Adipocyte (in vitro differentiated cells): ENCODE data around the gene CXCL5.

Experiments used
- DNase-seq: peaks from one replicate; pipeline ENCODE4 v3.0.0-alpha.2; 2015; ENCODE audit warnings: low read depth
- H3K27me3 ChIP-seq: replicated peaks from 2 replicates; pipeline ENCODE4 v1.7.0; 2013; ENCODE audit warnings: mild to moderate bottlenecking, low read length, moderate library complexity; ENCODE audit not compliant: control insufficient read depth, insufficient read depth
- H3K36me3 ChIP-seq: 2 replicates; pipeline ENCODE4 v1.7.0; 2013; ENCODE audit warnings: low read length, mild to moderate bottlenecking, moderate library complexity; ENCODE audit not compliant: control insufficient read depth, insufficient read depth, severe bottlenecking
- H3K4me1 ChIP-seq: 2 replicates; pipeline ENCODE4 v1.7.0; 2013; ENCODE audit warnings: mild to moderate bottlenecking, low read length, moderate library complexity; ENCODE audit not compliant: control insufficient read depth, insufficient read depth
- H3K4me3 ChIP-seq: 2 replicates; pipeline ENCODE4 v1.7.0; 2013; ENCODE audit warnings: mild to moderate bottlenecking, low read length, moderate library complexity
- H3K9ac ChIP-seq: 2 replicates; pipeline ENCODE4 v1.7.0; 2013; ENCODE audit warnings: mild to moderate bottlenecking, low read length, moderate library complexity
- H3K9me3 ChIP-seq: 2 replicates; pipeline ENCODE4 v1.7.0; 2013; ENCODE audit warnings: mild to moderate bottlenecking, low read length, moderate library complexity; ENCODE audit not compliant: control insufficient read depth

Gene CXCL5

GRCh38 chr4:74037076-74037955 is 38.8 kb upstream of the CXCL5 start:
- peak overlapping the region; percentile 89 for H3K9ac ChIP-seq
- DNase-seq: no peak
- peaks cover 17% of the 10 kb centered on the region for H3K4me1 ChIP-seq
- H3K27me3 ChIP-seq: no peaks in the 10 kb centered on the region
- H3K9me3 ChIP-seq: no peaks in the 10 kb centered on the region
- peak overlapping the region; percentile 96 for H3K4me3 ChIP-seq
- no peaks in the 10 kb centered on the region for H3K36me3 ChIP-seq

- H3K4me1 ChIP-seq: peaks cover 13% of the 10 kb centered on the region
- no peaks in the 10 kb centered on the region for H3K9me3 ChIP-seq
- H3K9ac ChIP-seq: no peak overlapping the region
- peak; percentile 54 for DNase-seq
- H3K27me3 ChIP-seq: no peaks in the 10 kb centered on the region
- H3K36me3 ChIP-seq: no peaks in the 10 kb centered on the region
- no peak overlapping the region for H3K4me3 ChIP-seq
Measured at GRCh38 chr4:74033739-74034138, 35.3 kb upstream of the CXCL5 start.

- H3K27me3 ChIP-seq: no peaks in the 10 kb centered on the region
- H3K9ac ChIP-seq: no peak overlapping the region
- no peaks in the 10 kb centered on the region for H3K9me3 ChIP-seq
- no peaks in the 10 kb centered on the region for H3K36me3 ChIP-seq
- H3K4me1 ChIP-seq: peaks cover 13% of the 10 kb centered on the region
- no peak for DNase-seq
- H3K4me3 ChIP-seq: no peak overlapping the region
Measured at GRCh38 chr4:74032064-74032463, 33.6 kb upstream of the CXCL5 start.

GRCh38 chr4:74031576-74031975 is 33.1 kb upstream of the CXCL5 start:
- H3K4me1 ChIP-seq: peaks cover 13% of the 10 kb centered on the region
- no peak overlapping the region for H3K4me3 ChIP-seq
- no peak overlapping the region for H3K9ac ChIP-seq
- no peaks in the 10 kb centered on the region for H3K36me3 ChIP-seq
- no peak for DNase-seq
- H3K27me3 ChIP-seq: no peaks in the 10 kb centered on the region
- H3K9me3 ChIP-seq: no peaks in the 10 kb centered on the region

- H3K36me3 ChIP-seq: no peaks in the 10 kb centered on the region
- H3K9ac ChIP-seq: no peak overlapping the region
- DNase-seq: no peak
- H3K4me3 ChIP-seq: no peak overlapping the region
- H3K4me1 ChIP-seq: peaks cover 13% of the 10 kb centered on the region
- peaks cover 5% of the 10 kb centered on the region for H3K9me3 ChIP-seq
- no peaks in the 10 kb centered on the region for H3K27me3 ChIP-seq
Measured at GRCh38 chr4:74030285-74030684, 31.8 kb upstream of the CXCL5 start.

- Histone ChIP-seq H3K9ac (no peak overlapping the region), H3K4me1 (peaks cover 6% of the 10 kb centered on the region)
- DNase-seq: no peak
Measured at GRCh38 chr4:74028504-74028903, 30.0 kb upstream of the CXCL5 start.

GRCh38 chr4:74023709-74024108 is 25.2 kb upstream of the CXCL5 start:
- Histone ChIP-seq H3K9ac (no peak overlapping the region), H3K27me3 (no peaks in the 10 kb centered on the region), H3K4me3 (no peak overlapping the region), H3K36me3 (no peaks in the 10 kb centered on the region), H3K9me3 (peaks cover 5% of the 10 kb centered on the region), H3K4me1 (no peaks in the 10 kb centered on the region)
- no peak for DNase-seq

More at GRCh38 chr4:74028504-74028903, 30.0 kb upstream of the CXCL5 start:
- Histone ChIP-seq H3K27me3 (no peaks in the 10 kb centered on the region), H3K36me3 (no peaks in the 10 kb centered on the region), H3K9me3 (peaks cover 5% of the 10 kb centered on the region), H3K4me3 (no peak overlapping the region)

GRCh38 chr4:74021601-74022000 is 23.1 kb upstream of the CXCL5 start:
- peaks cover 5% of the 10 kb centered on the region for H3K9me3 ChIP-seq
- H3K36me3 ChIP-seq: no peaks in the 10 kb centered on the region
- H3K4me3 ChIP-seq: no peak overlapping the region
- H3K27me3 ChIP-seq: no peaks in the 10 kb centered on the region
- no peak overlapping the region for H3K9ac ChIP-seq
- H3K4me1 ChIP-seq: no peaks in the 10 kb centered on the region
- no peak for DNase-seq

GRCh38 chr4:74018771-74019170 is 20.3 kb upstream of the CXCL5 start:
- no peak overlapping the region for H3K4me3 ChIP-seq
- no peak overlapping the region for H3K9ac ChIP-seq
- H3K27me3 ChIP-seq: no peaks in the 10 kb centered on the region
- no peaks in the 10 kb centered on the region for H3K36me3 ChIP-seq
- no peak for DNase-seq
- no peaks in the 10 kb centered on the region for H3K9me3 ChIP-seq
- H3K4me1 ChIP-seq: no peaks in the 10 kb centered on the region

- H3K4me1 ChIP-seq: no peaks in the 10 kb centered on the region
- H3K27me3 ChIP-seq: no peaks in the 10 kb centered on the region
- no peak overlapping the region for H3K4me3 ChIP-seq
- no peak overlapping the region for H3K9ac ChIP-seq
- no peaks in the 10 kb centered on the region for H3K9me3 ChIP-seq
- no peak for DNase-seq
- H3K36me3 ChIP-seq: no peaks in the 10 kb centered on the region
Measured at GRCh38 chr4:74018116-74018515, 19.6 kb upstream of the CXCL5 start.

- H3K36me3 ChIP-seq: no peaks in the 10 kb centered on the region
- H3K9me3 ChIP-seq: no peaks in the 10 kb centered on the region
- H3K4me3 ChIP-seq: no peak overlapping the region
- H3K4me1 ChIP-seq: no peaks in the 10 kb centered on the region
- DNase-seq: no peak
- no peaks in the 10 kb centered on the region for H3K27me3 ChIP-seq
- no peak overlapping the region for H3K9ac ChIP-seq
Measured at GRCh38 chr4:74016068-74016467, 17.6 kb upstream of the CXCL5 start.
